ENCODE measurements around the gene AGT.
"Not testable (repeated sequence)": the region's sequence is repeated elsewhere in the genome, so short reads cannot be mapped to it uniquely, and the experiment has no call there.

The AGT gene

GRCh38 chr1:230746617-230747016 is 32.7 kb upstream of the AGT start:
- no peak for DNase-seq (ENCODE audit: low read depth)
- H3K4me3 ChIP-seq (ENCODE audit: low read depth, low read length) = no peak overlapping the region

GRCh38 chr1:230745071-230745470 is 31.1 kb upstream of the AGT start:
- no peak overlapping the region for H3K4me3 ChIP-seq (ENCODE audit: low read depth, low read length)
- no peak for DNase-seq (ENCODE audit: low read depth)

GRCh38 chr1:230744382-230744781 is 30.5 kb upstream of the AGT start:
- no peak for DNase-seq (ENCODE audit: low read depth)
- H3K4me3 ChIP-seq (ENCODE audit: low read depth, low read length) = no peak overlapping the region

GRCh38 chr1:230743899-230744298 is 30.0 kb upstream of the AGT start:
- no peak overlapping the region for H3K4me3 ChIP-seq (ENCODE audit: low read depth, low read length)
- no peak for DNase-seq (ENCODE audit: low read depth)

- no peak overlapping the region for H3K4me3 ChIP-seq (ENCODE audit: low read depth, low read length)
- no peak for DNase-seq (ENCODE audit: low read depth)
Measured at GRCh38 chr1:230739564-230740290, 25.8 kb upstream of the AGT start.

- no peak overlapping the region for H3K4me3 ChIP-seq (ENCODE audit: low read depth, low read length)
- DNase-seq (ENCODE audit: low read depth) = no peak
Measured at GRCh38 chr1:230737622-230738262, 23.8 kb upstream of the AGT start.

- no peak overlapping the region for H3K4me3 ChIP-seq (ENCODE audit: low read depth, low read length)
- DNase-seq (ENCODE audit: low read depth) = no peak
Measured at GRCh38 chr1:230735447-230735846, 21.5 kb upstream of the AGT start.

GRCh38 chr1:230730977-230731376 is 17.1 kb upstream of the AGT start:
- DNase-seq (ENCODE audit: low read depth) = no peak
- no peak overlapping the region for H3K4me3 ChIP-seq (ENCODE audit: low read depth, low read length)

- DNase-seq (ENCODE audit: low read depth) = no peak
- H3K4me3 ChIP-seq (ENCODE audit: low read depth, low read length) = no peak overlapping the region
Measured at GRCh38 chr1:230728710-230729392, 14.9 kb upstream of the AGT start.

- DNase-seq (ENCODE audit: low read depth) = no peak
Measured at GRCh38 chr1:230725256-230726012, 11.5 kb upstream of the AGT start.

GRCh38 chr1:230721849-230722522 is 8.1 kb upstream of the AGT start:
- H3K4me3 ChIP-seq (ENCODE audit: low read depth, low read length); DNase-seq (ENCODE audit: low read depth): not testable (repeated sequence)

More at GRCh38 chr1:230725256-230726012, 11.5 kb upstream of the AGT start:
- no peak overlapping the region for H3K4me3 ChIP-seq (ENCODE audit: low read depth, low read length)

GRCh38 chr1:230717251-230717650 is 3.3 kb upstream of the AGT start:
- H3K4me3 ChIP-seq (ENCODE audit: low read depth, low read length) = no peak overlapping the region
- no peak for DNase-seq (ENCODE audit: low read depth)

GRCh38 chr1:230716453-230716852 is 2.5 kb upstream of the AGT start:
- H3K4me3 ChIP-seq (ENCODE audit: low read depth, low read length); DNase-seq (ENCODE audit: low read depth): not testable (repeated sequence)

GRCh38 chr1:230715510-230715909 is 1.6 kb upstream of the AGT start:
- H3K4me3 ChIP-seq (ENCODE audit: low read depth, low read length) = no peak overlapping the region
- no peak for DNase-seq (ENCODE audit: low read depth)

- DNase-seq (ENCODE audit: low read depth) = no peak
- H3K4me3 ChIP-seq (ENCODE audit: low read depth, low read length) = no peak overlapping the region
Measured at GRCh38 chr1:230713547-230713914, 391 bp downstream of the AGT start.

- no peak for DNase-seq (ENCODE audit: low read depth)
- H3K4me3 ChIP-seq (ENCODE audit: low read depth, low read length) = no peak overlapping the region
Measured at GRCh38 chr1:230713138-230713537, 784 bp downstream of the AGT start.

- DNase-seq (ENCODE audit: low read depth) = no peak
- no peak overlapping the region for H3K4me3 ChIP-seq (ENCODE audit: low read depth, low read length)
Measured at GRCh38 chr1:230712470-230712942, 1.4 kb downstream of the AGT start.

GRCh38 chr1:230711245-230711644 is 2.7 kb downstream of the AGT start:
- no peak overlapping the region for H3K4me3 ChIP-seq (ENCODE audit: low read depth, low read length)
- no peak for DNase-seq (ENCODE audit: low read depth)

GRCh38 chr1:230710543-230710904 is 3.4 kb downstream of the AGT start:
- no peak for DNase-seq (ENCODE audit: low read depth)
- H3K4me3 ChIP-seq (ENCODE audit: low read depth, low read length) = no peak overlapping the region
